HCT116 (cell line): ENCODE data around the gene PSORS1C1. TPM values are rescaled to one million over a fixed set of nuclear protein-coding genes. Genes with fewer than 3 reads are reported as not detected.

Experiments
- ATAC-seq: fragments of 200-7000 bp; cut with Tn5 transposase; 2 replicates; pipeline ENCODE4 v1.9.1; 2020; ENCODE audit warnings: mild to moderate bottlenecking, moderate library complexity
- BruUV-seq: library from RNA; stranded (reverse); fragments of 400-500 nt; replicated peaks from 2 replicates; lab custom pipeline; 2021; lab: Mats Ljungman, UMichigan
- CTCF ChIA-PET: fragments of 300-600 bp; sonication (Branson Sonifier 250); formaldehyde crosslinking; loops from one replicate; lab custom pipeline; 2021; ENCODE audit warnings: antibody characterized with exemption; lab: Charles Lee
- POLR2A ChIA-PET: fragments of 300-600, 350-600 bp; sonication (Branson Sonifier 250); formaldehyde crosslinking; loops from one replicate; lab custom pipeline; 2021; ENCODE audit warnings: antibody characterized with exemption; lab: Charles Lee
- RAD21 ChIA-PET, 2 experiments: fragments of 300-600 bp; sonication (Branson Sonifier 250); formaldehyde crosslinking; loops; one replicate each; lab custom pipeline; 2023; ENCODE audit warnings: low total read pairs in 2 of 2; ENCODE audit not compliant: uncharacterized antibody in 2 of 2, unreplicated experiment in 2 of 2, low non-redundant PET in 1 of 2; lab: Charles Lee
- DNase-seq: peaks from one replicate; pipeline ENCODE4 v3.0.0-alpha.2; 2010; ENCODE audit warnings: low read depth, low spot score
- H2AFZ ChIP-seq: fragments of 200-600 bp; shearing (Covaris generic), sonication (generic); 2 replicates; pipeline ENCODE4 v1.6.1; 2017; ENCODE audit warnings: low read depth, mixed run types, mixed read lengths, antibody characterized with exemption, low read length; ENCODE audit not compliant: poor library complexity, severe bottlenecking
- H3K27ac ChIP-seq: 2 replicates; pipeline ENCODE4 v1.5.1; 2012; ENCODE audit warnings: low read depth, low read length
- H3K27me3 ChIP-seq: fragments of 200-600 bp; sonication (generic); 2 replicates; pipeline ENCODE4 v1.6.1; 2016; ENCODE audit warnings: mixed run types, low read length, mixed read lengths; ENCODE audit not compliant: insufficient read depth
- H3K36me3 ChIP-seq, 2 experiments: fragments of 200-500 bp in 1 of 2; fragments of 200-600 bp in 1 of 2; sonication (Bioruptor generic) in 1 of 2; sonication (generic) in 1 of 2; 2 replicates each; pipeline versions ENCODE4 v1.5.1 to v1.6.1; 2014 to 2016; ENCODE audit warnings: low read length in 2 of 2, inconsistent platforms in 1 of 2, mixed read lengths in 1 of 2, mixed run types in 1 of 2; ENCODE audit not compliant: insufficient read depth in 2 of 2, control insufficient read depth in 1 of 2
- H3K4me1 ChIP-seq, 2 experiments: fragments of 200-600 bp in 1 of 2; sonication (generic) in 1 of 2; 2 replicates each; pipeline versions ENCODE4 v1.5.1 to v1.6.1; 2012 to 2017; ENCODE audit warnings: low read length in 2 of 2, inconsistent platforms in 1 of 2, mild to moderate bottlenecking in 1 of 2, mixed read lengths in 1 of 2, mixed run types in 1 of 2, moderate library complexity in 1 of 2; ENCODE audit not compliant: insufficient read depth in 2 of 2, control insufficient read depth in 1 of 2
- H3K4me2 ChIP-seq: fragments of 200-600 bp; sonication (generic); 2 replicates; pipeline ENCODE4 v1.6.1; 2017; ENCODE audit warnings: mixed run types, low read length, mixed read lengths
- H3K4me3 ChIP-seq, 2 experiments: fragments of 200-600 bp in 1 of 2; sonication (generic) in 1 of 2; replicated peaks in 1 of 2; 2 replicates each; pipeline ENCODE4 v1.5.1; 2011 to 2016; ENCODE audit warnings: low read length in 2 of 2, control low read depth in 1 of 2, low read depth in 1 of 2, mild to moderate bottlenecking in 1 of 2, mixed read lengths in 1 of 2, mixed run types in 1 of 2
- H3K79me2 ChIP-seq: fragments of 200-600 bp; sonication (generic); 2 replicates; pipeline ENCODE4 v1.6.1; 2017; ENCODE audit warnings: mild to moderate bottlenecking, mixed run types, low read length, moderate library complexity, mixed read lengths; ENCODE audit not compliant: insufficient read depth
- H3K9ac ChIP-seq: fragments of 200-600 bp; sonication (generic); 2 replicates; pipeline ENCODE4 v1.6.1; 2016; ENCODE audit warnings: low read length, mixed read lengths
- H3K9me2 ChIP-seq: fragments of 200-600 bp; sonication (generic), shearing (Covaris generic); 2 replicates; pipeline ENCODE4 v1.6.1; 2017; ENCODE audit warnings: mixed run types, mild to moderate bottlenecking, moderate library complexity; ENCODE audit not compliant: insufficient read depth
- H3K9me3 ChIP-seq, 2 experiments: fragments of 200-500 bp in 1 of 2; fragments of 200-600 bp in 1 of 2; sonication (Bioruptor generic) in 1 of 2; sonication (generic) in 1 of 2; 2 replicates each; pipeline ENCODE4 v1.6.1; 2014 to 2017; ENCODE audit warnings: low read length in 2 of 2, mixed read lengths in 2 of 2, inconsistent platforms in 1 of 2, low read depth in 1 of 2, mild to moderate bottlenecking in 1 of 2, mixed run types in 1 of 2, moderate library complexity in 1 of 2; ENCODE audit not compliant: control insufficient read depth in 1 of 2, insufficient read depth in 1 of 2
- H4K20me1 ChIP-seq: fragments of 200-600 bp; sonication (generic), shearing (Covaris generic); 2 replicates; pipeline ENCODE4 v1.6.1; 2017; ENCODE audit warnings: mixed run types, mild to moderate bottlenecking, moderate library complexity; ENCODE audit not compliant: insufficient read depth
- EGR1 ChIP-seq: IDR thresholded peaks from 2 replicates; pipeline ENCODE4 v1.6.1; 2012; ENCODE audit warnings: low read depth
- ELF1 ChIP-seq: IDR thresholded peaks from 2 replicates; pipeline ENCODE4 v1.6.1; 2012; ENCODE audit warnings: low read depth, borderline replicate concordance
- EZH2phosphoT487 ChIP-seq: fragments of 200-600 bp; IDR thresholded peaks from 2 replicates; pipeline ENCODE4 v1.6.1; 2018; ENCODE audit warnings: antibody characterized with exemption, borderline replicate concordance
- FOSL1 ChIP-seq: IDR thresholded peaks from 2 replicates; pipeline ENCODE4 v1.6.1; 2012; ENCODE audit warnings: low read depth
- RAD21 ChIP-seq: IDR thresholded peaks from 2 replicates; pipeline ENCODE4 v1.6.1; 2012; ENCODE audit warnings: low read depth, mild to moderate bottlenecking
- SRF ChIP-seq: IDR thresholded peaks from 2 replicates; pipeline ENCODE4 v1.6.1; 2012; ENCODE audit warnings: low read depth
- TCF7L2 ChIP-seq: IDR thresholded peaks from 2 replicates; pipeline ENCODE4 v1.7.0; 2011; ENCODE audit warnings: borderline replicate concordance, inconsistent platforms; ENCODE audit not compliant: insufficient read depth, insufficient read length; ENCODE audit errors: extremely low read depth
- YY1 ChIP-seq: IDR thresholded peaks from 2 replicates; pipeline ENCODE4 v1.6.1; 2011; ENCODE audit warnings: low read length, low read depth, moderate library complexity, mild to moderate bottlenecking; ENCODE audit not compliant: insufficient replicate concordance; ENCODE audit errors: extremely low read depth
- ZFX ChIP-seq: fragments of 450-650 bp; IDR thresholded peaks from 2 replicates; pipeline ENCODE4 v1.6.1; 2017
- ZNF274 ChIP-seq: fragments of 200-500 bp; sonication (Bioruptor generic); IDR thresholded peaks from 2 replicates; pipeline ENCODE4 v1.6.1; 2014; ENCODE audit warnings: mild to moderate bottlenecking, low read depth, low read length, inconsistent platforms
- intact Hi-C: fragments of 100-400 bp; cut with micrococcal nuclease; formaldehyde crosslinking; loops from 2 replicates; pipeline ENCODE4 v1.10.0; 2022
- total RNA-seq: library from RNA; stranded (reverse); gene quantifications from one replicate; pipeline ENCODE4 v1.2.1, GENCODE V29; 2021; ENCODE audit not compliant: unreplicated experiment
- TF ChIP-seq, protein P1 (sequence below): IDR thresholded peaks from 2 replicates; pipeline ENCODE4 v1.6.1; 2012
- TF ChIP-seq, protein P2 (sequence below): IDR thresholded peaks from 2 replicates; pipeline ENCODE4 v1.6.1; 2012; ENCODE audit warnings: low read depth

PSORS1C1 gene
- total RNA-seq, 1 experiment from 2014 or later = 9.8 TPM

DNA sequence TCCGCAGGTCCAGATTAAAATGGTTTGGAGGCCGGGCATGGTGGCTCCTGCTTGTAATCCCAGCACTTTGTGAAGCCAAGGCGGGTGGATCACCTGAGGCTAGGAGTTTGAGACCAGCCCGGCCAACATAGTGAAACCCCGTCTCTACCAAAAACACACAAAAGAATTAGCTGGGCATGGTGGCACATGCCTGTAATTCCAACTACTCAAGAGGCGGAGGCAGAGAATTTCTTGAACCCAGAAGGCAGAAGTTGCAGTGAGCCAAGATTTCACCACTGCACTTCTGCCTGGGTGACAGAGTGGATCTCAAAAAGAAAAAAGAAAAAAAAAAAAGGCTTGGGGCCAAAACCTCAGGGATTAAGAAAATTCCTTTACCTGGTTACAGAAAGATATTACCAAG is 32.7 kb upstream of the PSORS1C1 start:
- BruUV-seq = no TSS peak
- H2AFZ ChIP-seq = no peak overlapping the region
- H3K9ac ChIP-seq = no peak overlapping the region

More for the DNA sequence above, 32.7 kb upstream of the PSORS1C1 start:
- Histone ChIP-seq H3K36me3 (no peaks in the 10 kb centered on the region), H3K79me2 (no peaks in the 10 kb centered on the region), H4K20me1 (no peaks in the 10 kb centered on the region), H3K4me3 (no peak overlapping the region)
- no peak for DNase-seq
- ATAC-seq = no peak
- intact Hi-C loops = loop anchor here (5.0 to 10.0 kb wide), 2 partner anchors 337 to 600 kb away; partner anchors contain the start of genes FLOT1 and IER3
- CTCF ChIA-PET = interaction anchor here (1.1 to 1.8 kb wide), 6 partner anchors 9 to 253 kb away, joined by 3 to 6 read pairs (median 4); partner anchors contain the start of gene VARS2
- TF ChIP-seq TCF7L2 (no peak), EGR1 (no peak), SRF (no peak), FOSL1 (no peak), EZH2phosphoT487 (no peak), ELF1 (no peak), ZNF274 (no peak), YY1 (no peak), RAD21 (no peak), ZFX (no peak)
- TF ChIP-seq, protein P1, sequence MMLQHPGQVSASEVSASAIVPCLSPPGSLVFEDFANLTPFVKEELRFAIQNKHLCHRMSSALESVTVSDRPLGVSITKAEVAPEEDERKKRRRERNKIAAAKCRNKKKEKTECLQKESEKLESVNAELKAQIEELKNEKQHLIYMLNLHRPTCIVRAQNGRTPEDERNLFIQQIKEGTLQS = no peak
- TF ChIP-seq, protein P2, sequence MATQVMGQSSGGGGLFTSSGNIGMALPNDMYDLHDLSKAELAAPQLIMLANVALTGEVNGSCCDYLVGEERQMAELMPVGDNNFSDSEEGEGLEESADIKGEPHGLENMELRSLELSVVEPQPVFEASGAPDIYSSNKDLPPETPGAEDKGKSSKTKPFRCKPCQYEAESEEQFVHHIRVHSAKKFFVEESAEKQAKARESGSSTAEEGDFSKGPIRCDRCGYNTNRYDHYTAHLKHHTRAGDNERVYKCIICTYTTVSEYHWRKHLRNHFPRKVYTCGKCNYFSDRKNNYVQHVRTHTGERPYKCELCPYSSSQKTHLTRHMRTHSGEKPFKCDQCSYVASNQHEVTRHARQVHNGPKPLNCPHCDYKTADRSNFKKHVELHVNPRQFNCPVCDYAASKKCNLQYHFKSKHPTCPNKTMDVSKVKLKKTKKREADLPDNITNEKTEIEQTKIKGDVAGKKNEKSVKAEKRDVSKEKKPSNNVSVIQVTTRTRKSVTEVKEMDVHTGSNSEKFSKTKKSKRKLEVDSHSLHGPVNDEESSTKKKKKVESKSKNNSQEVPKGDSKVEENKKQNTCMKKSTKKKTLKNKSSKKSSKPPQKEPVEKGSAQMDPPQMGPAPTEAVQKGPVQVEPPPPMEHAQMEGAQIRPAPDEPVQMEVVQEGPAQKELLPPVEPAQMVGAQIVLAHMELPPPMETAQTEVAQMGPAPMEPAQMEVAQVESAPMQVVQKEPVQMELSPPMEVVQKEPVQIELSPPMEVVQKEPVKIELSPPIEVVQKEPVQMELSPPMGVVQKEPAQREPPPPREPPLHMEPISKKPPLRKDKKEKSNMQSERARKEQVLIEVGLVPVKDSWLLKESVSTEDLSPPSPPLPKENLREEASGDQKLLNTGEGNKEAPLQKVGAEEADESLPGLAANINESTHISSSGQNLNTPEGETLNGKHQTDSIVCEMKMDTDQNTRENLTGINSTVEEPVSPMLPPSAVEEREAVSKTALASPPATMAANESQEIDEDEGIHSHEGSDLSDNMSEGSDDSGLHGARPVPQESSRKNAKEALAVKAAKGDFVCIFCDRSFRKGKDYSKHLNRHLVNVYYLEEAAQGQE = no peak
- TF ChIP-seq, all 23 proteins: peak for 0
- RAD21 ChIA-PET = interaction anchor here (0.6 kb wide), 2 partner anchors 33 to 252 kb away, joined by 3 to 4 read pairs; partner anchors contain the start of gene PSORS1C1 (in 1 of the 2)
- Histone ChIP-seq H3K9me2 (no peaks in the 10 kb centered on the region), H3K9me3 (no peaks in the 10 kb centered on the region), H3K4me2 (no peak overlapping the region), H3K27me3 (no peaks in the 10 kb centered on the region), H3K27ac (no peak overlapping the region), H3K4me1 (peaks cover 9 to 30% of the 10 kb centered on the region in 2 experiments)
- POLR2A ChIA-PET = no interaction called here
